HepG2 (cell line): Measurements from ENCODE around the gene HSPA6. TPM values are rescaled to one million over a fixed set of nuclear protein-coding genes. Genes with fewer than 3 reads are reported as not detected.

Experiments
- AKAP8 ChIP-seq: sonication (generic); formaldehyde crosslinking; IDR thresholded peaks from 2 replicates; pipeline ENCODE4 v1.5.1; 2020; ENCODE audit warnings: mild to moderate bottlenecking, missing genetic modification reagents
- BRD4 ChIP-seq: sonication (generic); formaldehyde crosslinking; IDR thresholded peaks from 2 replicates; pipeline ENCODE4 v1.4.0; 2020; ENCODE audit warnings: missing genetic modification reagents
- HDAC6 ChIP-seq: fragments of 200-600 bp; sonication (generic); IDR thresholded peaks from 2 replicates; pipeline ENCODE4 v1.7.0; 2017; ENCODE audit warnings: mild to moderate bottlenecking, antibody characterized with exemption, low read length, low read depth
- HHEX ChIP-seq: IDR thresholded peaks from 2 replicates; pipeline ENCODE4 v1.6.1; 2016; ENCODE audit warnings: control low read depth
- HMGXB4 ChIP-seq, 2 experiments: sonication (generic) in 1 of 2; formaldehyde crosslinking in 1 of 2; IDR thresholded peaks; 2 replicates each; pipeline versions ENCODE4 v1.4.0 to v1.6.1; 2018 to 2020; ENCODE audit warnings: missing genetic modification reagents in 2 of 2, borderline replicate concordance in 1 of 2, low read depth in 1 of 2, mild to moderate bottlenecking in 1 of 2, missing biosample characterization in 1 of 2
- HOXA5 ChIP-seq: sonication (generic); formaldehyde crosslinking; IDR thresholded peaks from 2 replicates; pipeline ENCODE4 v1.4.0; 2020; ENCODE audit warnings: missing genetic modification reagents
- KAT2B ChIP-seq: fragments of 150-350 bp; IDR thresholded peaks from 2 replicates; pipeline ENCODE4 v1.6.1; 2014; ENCODE audit warnings: low read depth, low read length, borderline replicate concordance
- KDM2A ChIP-seq: sonication (generic); formaldehyde crosslinking; IDR thresholded peaks from 2 replicates; pipeline ENCODE4 v1.4.0; 2020; ENCODE audit warnings: low read depth, missing genetic modification reagents, borderline replicate concordance
- MAX ChIP-seq: IDR thresholded peaks from 2 replicates; pipeline ENCODE4 v1.6.1; 2012; ENCODE audit warnings: inconsistent platforms
- MED1 ChIP-seq: sonication (generic); formaldehyde crosslinking; IDR thresholded peaks from 2 replicates; pipeline ENCODE4 v1.4.0; 2020; ENCODE audit warnings: missing genetic modification reagents
- NFYB ChIP-seq: sonication (generic); formaldehyde crosslinking; IDR thresholded peaks from 2 replicates; pipeline ENCODE4 v1.4.0; 2020; ENCODE audit warnings: missing genetic modification reagents
- RFXAP ChIP-seq: sonication (generic); formaldehyde crosslinking; IDR thresholded peaks from 2 replicates; pipeline ENCODE4 v1.4.0; 2020; ENCODE audit warnings: missing genetic modification reagents, borderline replicate concordance
- SKI ChIP-seq: fragments of 450-650 bp; IDR thresholded peaks from one replicate; pipeline ENCODE4 v1.6.1; 2018; ENCODE audit warnings: mild to moderate bottlenecking; ENCODE audit not compliant: partially characterized antibody
- SOX6 ChIP-seq, 2 experiments: fragments of 450-650 bp in 1 of 2; sonication (generic) in 1 of 2; formaldehyde crosslinking in 1 of 2; IDR thresholded peaks; 2 replicates each; pipeline versions ENCODE4 v1.4.0 to v1.6.1; 2017 to 2020; ENCODE audit warnings: antibody characterized with exemption in 1 of 2, mild to moderate bottlenecking in 1 of 2, missing genetic modification reagents in 1 of 2
- ZNF275 ChIP-seq: sonication (generic); formaldehyde crosslinking; IDR thresholded peaks from 2 replicates; pipeline ENCODE4 v1.8.0; 2022; ENCODE audit warnings: missing genetic modification reagents, mild to moderate bottlenecking, inconsistent platforms, borderline replicate concordance
- ZNF503 ChIP-seq: sonication (generic); formaldehyde crosslinking; IDR thresholded peaks from 2 replicates; pipeline ENCODE4 v1.4.0; 2020; ENCODE audit warnings: missing genetic modification reagents
- ZNF552 ChIP-seq: sonication (generic); formaldehyde crosslinking; IDR thresholded peaks from 2 replicates; pipeline ENCODE4 v1.9.0; 2022; ENCODE audit warnings: missing genetic modification reagents, mild to moderate bottlenecking, borderline replicate concordance
- ZNF644 ChIP-seq: IDR thresholded peaks from 2 replicates; pipeline ENCODE4 v1.6.1; 2016; ENCODE audit warnings: low read depth
- ZNF691 ChIP-seq: sonication (generic); formaldehyde crosslinking; IDR thresholded peaks from 2 replicates; pipeline ENCODE4 v1.4.0; 2020; ENCODE audit warnings: missing genetic modification reagents, low read depth, mild to moderate bottlenecking, borderline replicate concordance
- polyA plus RNA-seq, 8 experiments: library from polyadenylated mRNA; depleted of rRNA in 3 of 8; stranded (reverse) in 7 of 8; unstranded in 1 of 8; fragments of >200 nt; fragmentation: Illumina TruSeq in 4 of 8; extraction: Trizol in 4 of 8; gene quantifications; 2 replicates each; pipeline versions ENCODE4 v1.2.1 to v1.2.3, GENCODE V29; 2011 to 2016; ENCODE audit warnings: low read depth in 4 of 8, missing spikeins in 1 of 8, mixed read lengths in 1 of 8; ENCODE audit not compliant: insufficient read depth in 1 of 8
- total RNA-seq, 5 experiments: library from RNA; depleted of rRNA; stranded (reverse); fragments of >200 nt; fragmentation: Illumina TruSeq; extraction: Trizol; gene quantifications; 2 replicates each; pipeline ENCODE4 v1.2.3, GENCODE V29; 2016; ENCODE audit warnings: low read depth in 1 of 5

HSPA6 gene
- total and polyA plus RNA-seq, 2 of the 13 experiments (the other 11 are each of a cell fraction or from before 2014, with no cell fraction given) = 0.07 TPM; not detected in 1

- TF ChIP-seq HMGXB4 (CRISPR knock-in tag; IDR thresholded peaks at IDR 0.05; ENCODE audit: borderline replicate concordance in 1 of 2, low read depth in 1 of 2) = peak in 1 of 2 experiments; percentile 28; a peak in 1 of 4 replicates
- TF ChIP-seq ZNF552 = no peak
- TF ChIP-seq ZNF275 (CRISPR knock-in tag) = no peak
- TF ChIP-seq SOX6 (IDR thresholded peaks at IDR 0.05) = no peak
- peak; percentile 81 for TF ChIP-seq SOX6 (CRISPR knock-in tag; IDR thresholded peaks at IDR 0.05)
- TF ChIP-seq AKAP8 = no peak
- no peak for TF ChIP-seq KAT2B
- no peak for TF ChIP-seq NFYB
- TF ChIP-seq ZNF644 = no peak
- no peak for TF ChIP-seq BRD4
- TF ChIP-seq HHEX = no peak
- no peak for TF ChIP-seq HOXA5 (CRISPR knock-in tag)
- TF ChIP-seq RFXAP (CRISPR knock-in tag) = no peak
- no peak for TF ChIP-seq SKI
- TF ChIP-seq KDM2A = peak; percentile 23; the same call in 1 of the 2 replicates
- no peak for TF ChIP-seq ZNF503 (CRISPR knock-in tag)
- TF ChIP-seq MED1 = peak; percentile 54; the same call in 1 of the 2 replicates
- no peak for TF ChIP-seq HDAC6
- no peak for TF ChIP-seq ZNF691 (CRISPR knock-in tag)
- TF ChIP-seq MAX = peak; percentile 37; the same call in 1 of the 2 replicates
Observed at GRCh38 chr1:161506336-161507223, 17.8 kb upstream of the HSPA6 start (continued).
